GM20000 (cell line): ENCODE results near the gene HCCS.
"Not testable (repeated sequence)": the region's sequence is repeated elsewhere in the genome, so short reads cannot be mapped to it uniquely, and the experiment has no call there.

Source experiments
- DNase-seq: peaks from one replicate; pipeline ENCODE4 v3.0.0; 2012; ENCODE audit warnings: low spot score
- CTCF ChIP-seq: IDR thresholded peaks from 2 replicates; pipeline ENCODE4 v1.5.1; 2012; ENCODE audit warnings: mild to moderate bottlenecking, control low read depth; ENCODE audit errors: extremely low read depth, missing control alignments

HCCS gene

GRCh38 chrX:11105080-11105479, 6.1 kb upstream of the HCCS start:
- no peak for TF ChIP-seq CTCF
- no peak for DNase-seq

GRCh38 chrX:11108253-11108941, 2.7 kb upstream of the HCCS start:
- TF ChIP-seq CTCF, result no peak
- DNase-seq, result no peak

- DNase-seq, result no peak
- no peak for TF ChIP-seq CTCF
These were observed 1.2 kb upstream of the HCCS start for GRCh38 chrX:11109968-11110367.

GRCh38 chrX:11111947-11112346, 815 bp downstream of the HCCS start:
- TF ChIP-seq CTCF, result no peak
- DNase-seq, result no peak

GRCh38 chrX:11113731-11114130, 2.6 kb downstream of the HCCS start:
- no peak for TF ChIP-seq CTCF
- no peak for DNase-seq

- no peak for DNase-seq
- no peak for TF ChIP-seq CTCF
These were observed 6.6 kb downstream of the HCCS start for GRCh38 chrX:11117745-11118144.

GRCh38 chrX:11119313-11119943, 8.3 kb downstream of the HCCS start:
- no peak for DNase-seq
- TF ChIP-seq CTCF, result no peak

GRCh38 chrX:11123087-11123486, 12.0 kb downstream of the HCCS start:
- DNase-seq, result not testable (repeated sequence)
